PC-3 (cell line): ENCODE results near the gene RMND1. TPM values are rescaled to one million over a fixed set of nuclear protein-coding genes. Genes with fewer than 3 reads are reported as not detected.
A peak's percentile ranks its signal among the peaks of the same experiment; 100 is the strongest.

Experiments
- ATAC-seq: fragments of 200-7000 bp; cut with Tn5 transposase; 2 replicates; pipeline ENCODE4 v1.9.1; 2020; ENCODE audit warnings: mild to moderate bottlenecking, moderate library complexity
- BruUV-seq: library from RNA; stranded (reverse); fragments of 400-500 nt; replicated peaks from 2 replicates; lab custom pipeline; 2021; lab: Mats Ljungman, UMichigan
- CTCF ChIA-PET: fragments of 300-600 bp; sonication (Branson Sonifier 250); formaldehyde crosslinking; loops from one replicate; lab custom pipeline; 2022; ENCODE audit warnings: antibody characterized with exemption; lab: Charles Lee
- POLR2A ChIA-PET: fragments of 300-600 bp; sonication (Branson Sonifier 250); formaldehyde crosslinking; loops from one replicate; lab custom pipeline; 2022; ENCODE audit warnings: antibody characterized with exemption; ENCODE audit not compliant: unreplicated experiment; lab: Charles Lee
- DNase-seq: peaks from one replicate; pipeline ENCODE4 v3.0.0-alpha.2; 2015
- H2AFZ ChIP-seq: fragments of 300-600 bp; sonication (generic); 2 replicates; pipeline ENCODE4 v1.6.0; 2016; ENCODE audit warnings: antibody characterized with exemption, low read length
- H3F3A ChIP-seq: fragments of 300-600 bp; sonication (generic); one replicate; pipeline ENCODE4 v1.6.0; 2017; ENCODE audit warnings: antibody characterized with exemption, low read length, control low read depth, mild to moderate bottlenecking; ENCODE audit not compliant: unreplicated experiment
- H3K27ac ChIP-seq: fragments of 300-600 bp; sonication (generic); 2 replicates; pipeline ENCODE4 v1.5.1; 2016; ENCODE audit warnings: mild to moderate bottlenecking, low read length
- H3K27me3 ChIP-seq: fragments of 300-600 bp; sonication (generic); 2 replicates; pipeline ENCODE4 v1.6.1; 2016; ENCODE audit warnings: low read length, mixed read lengths
- H3K36me3 ChIP-seq: fragments of 300-600 bp; sonication (generic); 2 replicates; pipeline ENCODE4 v1.6.1; 2016; ENCODE audit warnings: low read depth, mixed run types, low read length, mixed read lengths
- H3K4me1 ChIP-seq: fragments of 300-600 bp; sonication (generic); 2 replicates; pipeline ENCODE4 v1.5.1; 2016; ENCODE audit warnings: low read length; ENCODE audit not compliant: insufficient read depth
- H3K4me2 ChIP-seq: fragments of 300-600 bp; sonication (generic); 2 replicates; pipeline ENCODE4 v1.6.0; 2016; ENCODE audit warnings: low read length
- H3K4me3 ChIP-seq: fragments of 300-600 bp; sonication (generic); 2 replicates; pipeline ENCODE4 v1.5.1; 2016; ENCODE audit warnings: mild to moderate bottlenecking, low read length, mixed read lengths
- H3K79me2 ChIP-seq: fragments of 300-600 bp; sonication (generic); 2 replicates; pipeline ENCODE4 v1.6.1; 2017; ENCODE audit warnings: low read length, mixed read lengths
- H3K9ac ChIP-seq: fragments of 300-600 bp; sonication (generic); 2 replicates; pipeline ENCODE4 v1.6.0; 2016; ENCODE audit warnings: mild to moderate bottlenecking, low read length
- H3K9me2 ChIP-seq: fragments of 300-600 bp; sonication (generic); replicated peaks from 2 replicates; pipeline ENCODE4 v1.6.1; 2016; ENCODE audit warnings: mixed run types, low read length, mixed read lengths
- H3K9me3 ChIP-seq: fragments of 300-600 bp; sonication (generic); 2 replicates; pipeline ENCODE4 v1.6.1; 2016; ENCODE audit warnings: low read length, mixed read lengths
- H4K20me1 ChIP-seq: fragments of 300-600 bp; sonication (generic); 2 replicates; pipeline ENCODE4 v1.6.1; 2016; ENCODE audit warnings: low read length, mixed read lengths
- EZH2 ChIP-seq: fragments of 300-600 bp; sonication (generic); IDR thresholded peaks from one replicate; pipeline ENCODE4 v1.6.1; 2017; ENCODE audit warnings: antibody characterized with exemption, mild to moderate bottlenecking, low read length; ENCODE audit not compliant: unreplicated experiment
- EZH2phosphoT487 ChIP-seq: fragments of 300-600 bp; sonication (generic); IDR thresholded peaks from 2 replicates; pipeline ENCODE4 v1.6.1; 2018; ENCODE audit warnings: mild to moderate bottlenecking, antibody characterized with exemption, low read length, borderline replicate concordance
- intact Hi-C: fragments of 100-400 bp; cut with micrococcal nuclease; formaldehyde crosslinking; loops from 2 replicates; pipeline ENCODE4 v1.9.0; 2023
- total RNA-seq: library from RNA; depleted of rRNA; stranded (reverse); fragments of >200 nt; gene quantifications from 2 replicates; pipeline ENCODE4 v1.2.3, GENCODE V29; 2014
- TF ChIP-seq, protein P1 (sequence below): fragments of 300-600 bp; sonication (generic); conservative IDR thresholded peaks from 2 replicates; pipeline ENCODE4 v1.5.1; 2017; ENCODE audit warnings: antibody characterized with exemption, low read depth, mild to moderate bottlenecking, low read length

The RMND1 gene
- total RNA-seq, 1 experiment from 2014 or later, result 20.8 TPM

DNA sequence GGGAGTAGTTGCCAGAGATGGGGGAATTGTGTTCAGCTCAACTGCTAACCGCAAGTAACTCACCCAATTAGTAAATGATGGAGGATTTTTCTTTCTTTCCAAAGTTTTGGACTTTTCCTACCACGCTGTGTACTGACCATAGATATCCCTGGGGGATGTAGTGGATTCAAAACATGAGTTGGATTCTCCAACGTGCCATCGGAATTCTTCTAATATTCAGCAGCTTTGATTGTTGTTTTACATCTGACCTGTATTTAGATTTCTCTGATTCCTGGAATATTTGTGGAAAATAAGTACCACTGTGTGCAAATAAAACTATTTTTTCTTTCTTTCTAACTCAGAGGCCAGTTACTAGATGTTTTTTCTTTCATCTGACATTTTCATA, 43.0 kb upstream of the RMND1 start:
- TF ChIP-seq EZH2phosphoT487, result no peak
- TF ChIP-seq EZH2, result no peak
- TF ChIP-seq, protein P1, sequence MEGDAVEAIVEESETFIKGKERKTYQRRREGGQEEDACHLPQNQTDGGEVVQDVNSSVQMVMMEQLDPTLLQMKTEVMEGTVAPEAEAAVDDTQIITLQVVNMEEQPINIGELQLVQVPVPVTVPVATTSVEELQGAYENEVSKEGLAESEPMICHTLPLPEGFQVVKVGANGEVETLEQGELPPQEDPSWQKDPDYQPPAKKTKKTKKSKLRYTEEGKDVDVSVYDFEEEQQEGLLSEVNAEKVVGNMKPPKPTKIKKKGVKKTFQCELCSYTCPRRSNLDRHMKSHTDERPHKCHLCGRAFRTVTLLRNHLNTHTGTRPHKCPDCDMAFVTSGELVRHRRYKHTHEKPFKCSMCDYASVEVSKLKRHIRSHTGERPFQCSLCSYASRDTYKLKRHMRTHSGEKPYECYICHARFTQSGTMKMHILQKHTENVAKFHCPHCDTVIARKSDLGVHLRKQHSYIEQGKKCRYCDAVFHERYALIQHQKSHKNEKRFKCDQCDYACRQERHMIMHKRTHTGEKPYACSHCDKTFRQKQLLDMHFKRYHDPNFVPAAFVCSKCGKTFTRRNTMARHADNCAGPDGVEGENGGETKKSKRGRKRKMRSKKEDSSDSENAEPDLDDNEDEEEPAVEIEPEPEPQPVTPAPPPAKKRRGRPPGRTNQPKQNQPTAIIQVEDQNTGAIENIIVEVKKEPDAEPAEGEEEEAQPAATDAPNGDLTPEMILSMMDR, result no peak
- peak overlapping the region; percentile 88 for H3K4me2 ChIP-seq
- H3K27ac ChIP-seq, result no peak overlapping the region
- no peak overlapping the region for H3K9ac ChIP-seq
- H3F3A ChIP-seq, result no peaks in the 10 kb centered on the region
- H3K9me3 ChIP-seq, result no peaks in the 10 kb centered on the region
- H3K27me3 ChIP-seq, result peaks cover 20% of the 10 kb centered on the region
- no peaks in the 10 kb centered on the region for H3K36me3 ChIP-seq
- intact Hi-C loops, result no loop called here
- ChIA-PET POLR2A (no interaction called here), CTCF (no interaction called here)
- DNase-seq, result no peak
- BruUV-seq, result no TSS peak
- H3K4me3 ChIP-seq, result peak overlapping the region; percentile 79
- peak overlapping the region; percentile 84 for H2AFZ ChIP-seq
- no peak for ATAC-seq
- H4K20me1 ChIP-seq, result no peaks in the 10 kb centered on the region
- no peaks in the 10 kb centered on the region for H3K9me2 ChIP-seq
- H3K4me1 ChIP-seq, result no peaks in the 10 kb centered on the region
- no peaks in the 10 kb centered on the region for H3K79me2 ChIP-seq

DNA sequence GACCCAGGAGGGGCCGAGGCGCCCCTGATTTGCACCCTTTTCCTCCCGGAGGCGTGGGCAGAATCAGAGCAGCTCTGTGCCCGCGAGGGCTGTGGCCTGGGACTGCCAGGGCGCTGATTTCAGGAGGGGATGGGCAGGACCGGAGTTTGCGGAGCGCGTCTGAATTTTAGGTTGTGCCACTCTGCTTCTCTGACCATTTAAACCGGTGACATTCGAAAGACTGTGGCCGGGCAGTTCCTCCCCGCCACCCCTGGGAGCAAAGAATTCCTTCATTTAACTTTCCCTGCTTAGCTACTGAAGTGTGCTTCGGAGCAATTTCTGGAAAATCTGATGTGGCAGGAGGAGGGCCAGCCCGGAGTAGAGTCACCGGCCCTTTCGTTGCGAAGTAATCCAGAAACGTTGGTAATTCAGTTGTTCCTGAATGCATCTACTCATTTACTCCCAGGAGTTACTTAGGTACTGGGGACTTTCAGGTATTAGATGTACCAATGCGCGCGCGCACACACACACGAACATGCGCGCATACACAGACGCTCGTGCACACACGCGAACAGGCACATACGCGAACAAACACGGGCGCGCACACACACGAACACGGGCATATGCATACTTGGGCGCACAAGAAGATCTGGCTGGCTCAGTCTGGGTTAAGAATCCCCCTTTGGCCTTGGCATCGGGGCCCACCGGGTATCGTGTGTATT, 42.5 kb upstream of the RMND1 start:
- Histone ChIP-seq H3K27ac (no peak overlapping the region), H2AFZ (peak overlapping the region; percentile 84), H3K4me3 (peak overlapping the region; percentile 79)

More for the DNA sequence above, 42.5 kb upstream of the RMND1 start:
- H3K27me3 ChIP-seq, result peaks cover 20% of the 10 kb centered on the region
- BruUV-seq, result no TSS peak
- H3K9me2 ChIP-seq, result no peaks in the 10 kb centered on the region
- no peaks in the 10 kb centered on the region for H3F3A ChIP-seq
- DNase-seq (peak; percentile 16), ATAC-seq (peak; percentile 59)
- no peaks in the 10 kb centered on the region for H4K20me1 ChIP-seq
- CTCF ChIA-PET, result no interaction called here
- no peaks in the 10 kb centered on the region for H3K36me3 ChIP-seq
- H3K9ac ChIP-seq, result no peak overlapping the region
- peak overlapping the region; percentile 88 for H3K4me2 ChIP-seq
- POLR2A ChIA-PET, result no interaction called here
- TF ChIP-seq, protein P1, result no peak
- TF ChIP-seq EZH2phosphoT487 (no peak), EZH2 (no peak)
- H3K79me2 ChIP-seq, result no peaks in the 10 kb centered on the region
- H3K4me1 ChIP-seq, result no peaks in the 10 kb centered on the region
- intact Hi-C loops, result no loop called here
- H3K9me3 ChIP-seq, result no peaks in the 10 kb centered on the region
